A549 (cell line): Measurements from ENCODE around the gene ROPN1L. TPM values are rescaled to one million over a fixed set of nuclear protein-coding genes. Genes with fewer than 3 reads are reported as not detected.

ENCODE experiments used
- ATAC-seq, 2 experiments: fragments of 200-7000 bp in 1 of 2; fragments of >200 bp in 1 of 2; cut with Nextera tagmentation in 1 of 2; cut with Tn5 transposase in 1 of 2; 3 replicates each; pipeline versions ENCODE4 v1.8.0 to v1.9.1; 2018 to 2020; ENCODE audit warnings: mild to moderate bottlenecking in 1 of 2, moderate library complexity in 1 of 2
- CTCF ChIA-PET: fragments of 300-600 bp; sonication (Branson Sonifier 250); formaldehyde crosslinking; extraction: SDS; loops from one replicate; lab custom pipeline; 2021; ENCODE audit warnings: antibody characterized with exemption, inconsistent platforms; lab: Yijun Ruan, JAX
- POLR2A ChIA-PET: fragments of 350-600 bp; formaldehyde crosslinking; extraction: SDS; loops from one replicate; lab custom pipeline; 2021; ENCODE audit warnings: antibody characterized with exemption, inconsistent platforms; lab: Yijun Ruan, JAX
- DNase-seq, 2 experiments: peaks; one replicate each; pipeline versions ENCODE4 v3.0.0 to v3.0.0-alpha.2; 2011 to 2016; ENCODE audit warnings: low read depth in 1 of 2, low spot score in 1 of 2
- FAIRE-seq: peaks from 2 replicates; lab custom pipeline; 2011; peaks lifted over from hg19 to GRCh38; lab: Jason Lieb, UNC
- H3K27ac ChIP-seq, 2 experiments: fragments of >200 bp; sonication (Bioruptor Twin); formaldehyde crosslinking; 3 replicates each; pipeline ENCODE4 v1.5.1; 2016 to 2017
- H3K4me1 ChIP-seq: fragments of >200 bp; sonication (Bioruptor Twin); formaldehyde crosslinking; 3 replicates; pipeline ENCODE4 v1.6.1; 2016
- H3K4me2 ChIP-seq: fragments of >200 bp; sonication (Bioruptor Twin); formaldehyde crosslinking; 3 replicates; pipeline ENCODE4 v1.6.1; 2016
- H3K4me3 ChIP-seq: fragments of >200 bp; sonication (Bioruptor Twin); formaldehyde crosslinking; 3 replicates; pipeline ENCODE4 v1.5.1; 2016
- H3K9me3 ChIP-seq: fragments of >200 bp; sonication (Bioruptor Twin); formaldehyde crosslinking; 3 replicates; pipeline ENCODE4 v1.6.1; 2016
- CHD2 ChIP-seq: fragments of 150-350 bp; IDR thresholded peaks from 2 replicates; pipeline ENCODE4 v1.6.1; 2014; ENCODE audit warnings: low read length; ENCODE audit not compliant: partially characterized antibody
- EHMT2 ChIP-seq: fragments of 200-600 bp; sonication (generic); IDR thresholded peaks from 2 replicates; pipeline ENCODE4 v1.6.1; 2016; ENCODE audit warnings: antibody characterized with exemption, low read depth, mild to moderate bottlenecking, moderate library complexity
- FOXS1 ChIP-seq: fragments of 250-450 bp; sonication (Bioruptor Pico); IDR thresholded peaks from 2 replicates; pipeline ENCODE4 v1.5.0; 2020; ENCODE audit warnings: mild to moderate bottlenecking, moderate library complexity
- GATA3 ChIP-seq: IDR thresholded peaks from 2 replicates; pipeline ENCODE4 v1.6.1; 2012; ENCODE audit warnings: borderline replicate concordance
- HOXA7 ChIP-seq: fragments of 250-450 bp; sonication (Bioruptor Pico); IDR thresholded peaks from 2 replicates; pipeline ENCODE4 v1.5.0; 2020; ENCODE audit warnings: mild to moderate bottlenecking, moderate library complexity
- KDM1A ChIP-seq: fragments of 200-600 bp; sonication (generic); IDR thresholded peaks from 2 replicates; pipeline ENCODE4 v1.6.1; 2016; ENCODE audit warnings: low read depth, mild to moderate bottlenecking
- MAFK ChIP-seq: fragments of 450-650 bp; IDR thresholded peaks from 2 replicates; pipeline ENCODE4 v1.6.1; 2014; ENCODE audit not compliant: partially characterized antibody
- MYC ChIP-seq: IDR thresholded peaks from 2 replicates; pipeline ENCODE4 v1.6.1; 2012; ENCODE audit warnings: mild to moderate bottlenecking, inconsistent platforms, low read length, improper control_type of control experiment, borderline replicate concordance
- NFE2L2 ChIP-seq: fragments of 150-350 bp; conservative IDR thresholded peaks from 2 replicates; pipeline ENCODE4 v1.6.1; 2014; ENCODE audit warnings: low read length
- NPAS2 ChIP-seq: fragments of 250-450 bp; sonication (Bioruptor Pico); IDR thresholded peaks from 2 replicates; pipeline ENCODE4 v1.8.0; 2022; ENCODE audit warnings: mild to moderate bottlenecking, moderate library complexity, borderline replicate concordance
- PHF8 ChIP-seq: fragments of 200-600 bp; sonication (generic); IDR thresholded peaks from 2 replicates; pipeline ENCODE4 v1.6.1; 2016; ENCODE audit warnings: low read depth, mild to moderate bottlenecking, antibody characterized with exemption, moderate library complexity, borderline replicate concordance
- POLR2AphosphoS2 ChIP-seq: conservative IDR thresholded peaks from 2 replicates; pipeline ENCODE4 v1.6.1; 2012; ENCODE audit warnings: low read length, improper control_type of control experiment, inconsistent platforms
- SMC3 ChIP-seq: fragments of >200 bp; sonication (Bioruptor Twin); formaldehyde crosslinking; IDR thresholded peaks from 3 replicates; pipeline ENCODE4 v1.6.1; 2018; ENCODE audit warnings: inconsistent platforms
- WGBS: methylation state at CpG from one replicate; pipeline ENCODE4 v1.1.6; 2017; ENCODE audit errors: missing lambda C conversion rate; 5-methylcytosine and 5-hydroxymethylcytosine counted together
- polyA plus RNA-seq, 4 experiments: library from polyadenylated mRNA; depleted of rRNA in 3 of 4; stranded (reverse); fragments of >200 nt; fragmentation: RNase III in 1 of 4; extraction: RNeasy Plus Mini Kit Qiagen cat#74134 plus additional on column Dnase treatment in 1 of 4; gene quantifications; 2 replicates in 3 of 4; 3 replicates in 1 of 4; pipeline ENCODE4 v1.2.3, GENCODE V29; 2011 to 2017
- TF ChIP-seq, protein P1 (sequence below): fragments of >200 bp; sonication (Bioruptor Twin); formaldehyde crosslinking; IDR thresholded peaks from 2 replicates; pipeline ENCODE4 v1.6.1; 2016
- TF ChIP-seq, protein P2 (sequence below): fragments of 250-450 bp; sonication (Bioruptor Pico); IDR thresholded peaks from 2 replicates; pipeline ENCODE4 v1.5.0; 2021; ENCODE audit warnings: mild to moderate bottlenecking, moderate library complexity, borderline replicate concordance
- TF ChIP-seq, protein P3 (sequence below): IDR thresholded peaks from 2 replicates; pipeline ENCODE4 v1.6.1; 2012; ENCODE audit warnings: low read depth, borderline replicate concordance
- TF ChIP-seq, protein P4 (sequence below): fragments of >200 bp; sonication (Bioruptor Twin); formaldehyde crosslinking; IDR thresholded peaks from 3 replicates; pipeline ENCODE4 v1.5.1; 2016

Gene ROPN1L
- polyA plus RNA-seq, 2 of the 4 experiments (the other 2 are of a cell fraction), result 0.83 to 1.4 TPM

DNA sequence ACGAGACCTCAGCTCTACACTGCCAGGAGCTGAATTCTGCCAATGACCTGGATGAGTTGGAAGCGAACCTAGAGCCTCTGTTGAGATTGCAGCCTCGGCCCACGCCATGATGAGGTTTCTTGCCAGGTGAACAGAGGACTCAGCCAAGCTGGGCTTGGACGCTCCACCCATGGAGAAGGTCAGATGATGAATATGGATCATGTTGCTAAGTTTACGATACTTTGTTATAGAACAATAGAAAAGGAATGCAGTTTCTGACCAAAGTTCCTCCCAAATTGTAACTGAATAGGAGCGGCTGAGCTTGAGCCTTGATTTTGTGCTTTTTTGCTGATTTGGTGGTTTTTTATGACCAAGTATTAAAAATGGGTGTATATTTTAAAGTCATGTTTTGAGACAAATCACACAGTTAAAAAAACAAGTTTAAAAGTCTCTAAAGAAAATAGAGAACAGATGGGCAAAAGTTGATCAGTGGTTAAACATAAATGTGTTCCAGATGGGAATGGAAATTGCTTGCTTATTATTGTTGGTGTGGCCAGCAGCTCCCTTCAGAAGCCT lies 32.9 kb downstream of the ROPN1L start:
- Histone ChIP-seq H3K27ac (peak overlapping the region in 1 of 2 experiments; percentile 27; a peak in 1 of 6 replicates), H3K4me3 (no peak overlapping the region), H3K4me1 (peaks cover 15% of the 10 kb centered on the region), H3K9me3 (0 out of 3 replicates have a peak, but pooled peaks cover 4% of the 10 kb centered on the region), H3K4me2 (no peak overlapping the region)
- ChIA-PET POLR2A (no interaction called here), CTCF (interaction anchor here (0.9 to 1.4 kb wide), 4 partner anchors 15 to 82 kb away, joined by 3 to 4 read pairs (median 4); no protein-coding TSS in a partner anchor)
- FAIRE-seq (no peak), DNase-seq (no peak), ATAC-seq (no peak)
- WGBS, result 93% methylated on average over 7 of the region's 7 CpGs
- TF ChIP-seq, protein P1, sequence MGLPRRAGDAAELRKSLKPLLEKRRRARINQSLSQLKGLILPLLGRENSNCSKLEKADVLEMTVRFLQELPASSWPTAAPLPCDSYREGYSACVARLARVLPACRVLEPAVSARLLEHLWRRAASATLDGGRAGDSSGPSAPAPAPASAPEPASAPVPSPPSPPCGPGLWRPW, result no peak
- TF ChIP-seq MAFK, result peak; percentile 72

DNA sequence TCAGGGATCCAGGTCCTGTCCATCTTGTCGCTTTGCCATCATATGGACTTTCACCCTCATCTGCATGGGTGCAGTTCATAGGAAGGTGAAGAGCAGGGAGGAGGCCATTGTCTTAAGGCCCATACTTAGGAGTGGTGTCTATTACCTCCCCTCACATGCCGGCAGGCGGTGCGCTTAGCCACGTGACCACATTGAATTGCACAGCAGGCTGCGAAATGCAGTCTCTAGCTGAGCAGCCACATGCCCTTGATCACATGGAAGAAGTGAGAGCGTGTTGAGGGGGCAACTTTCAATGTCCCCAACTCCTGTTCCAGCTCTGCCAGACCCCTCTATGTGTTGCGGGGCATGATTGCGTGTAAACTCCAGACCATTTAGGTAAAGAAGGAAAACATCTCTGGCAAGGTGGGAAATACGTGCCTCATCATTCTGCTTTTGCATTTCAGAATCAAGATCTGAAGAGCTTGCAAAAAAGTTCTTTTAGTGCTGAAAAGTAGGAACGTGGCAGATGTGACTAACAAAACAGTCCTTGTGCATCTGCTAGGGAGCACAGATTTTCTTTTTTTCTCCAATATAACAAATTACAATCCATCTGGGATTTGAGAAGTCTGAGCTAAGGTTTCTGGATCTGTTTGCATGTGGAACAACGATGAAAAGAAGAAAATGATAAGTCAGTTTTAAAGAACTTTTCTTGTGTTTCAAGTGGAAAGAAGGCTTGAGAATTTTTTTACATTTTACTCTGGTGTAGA lies 34.4 kb downstream of the ROPN1L start:
- TF ChIP-seq, protein P2, sequence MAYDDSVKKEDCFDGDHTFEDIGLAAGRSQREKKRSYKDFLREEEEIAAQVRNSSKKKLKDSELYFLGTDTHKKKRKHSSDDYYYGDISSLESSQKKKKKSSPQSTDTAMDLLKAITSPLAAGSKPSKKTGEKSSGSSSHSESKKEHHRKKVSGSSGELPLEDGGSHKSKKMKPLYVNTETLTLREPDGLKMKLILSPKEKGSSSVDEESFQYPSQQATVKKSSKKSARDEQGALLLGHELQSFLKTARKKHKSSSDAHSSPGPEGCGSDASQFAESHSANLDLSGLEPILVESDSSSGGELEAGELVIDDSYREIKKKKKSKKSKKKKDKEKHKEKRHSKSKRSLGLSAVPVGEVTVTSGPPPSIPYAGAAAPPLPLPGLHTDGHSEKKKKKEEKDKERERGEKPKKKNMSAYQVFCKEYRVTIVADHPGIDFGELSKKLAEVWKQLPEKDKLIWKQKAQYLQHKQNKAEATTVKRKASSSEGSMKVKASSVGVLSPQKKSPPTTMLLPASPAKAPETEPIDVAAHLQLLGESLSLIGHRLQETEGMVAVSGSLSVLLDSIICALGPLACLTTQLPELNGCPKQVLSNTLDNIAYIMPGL (CRISPR knock-in tag), result no peak
- TF ChIP-seq NPAS2 (CRISPR knock-in tag) (no peak), CHD2 (no peak), MYC (no peak), KDM1A (no peak), GATA3 (no peak), SMC3 (no peak), NFE2L2 (no peak), PHF8 (no peak), EHMT2 (no peak), FOXS1 (CRISPR knock-in tag) (no peak), POLR2AphosphoS2 (no peak), HOXA7 (CRISPR knock-in tag) (no peak)
- TF ChIP-seq, protein P3, sequence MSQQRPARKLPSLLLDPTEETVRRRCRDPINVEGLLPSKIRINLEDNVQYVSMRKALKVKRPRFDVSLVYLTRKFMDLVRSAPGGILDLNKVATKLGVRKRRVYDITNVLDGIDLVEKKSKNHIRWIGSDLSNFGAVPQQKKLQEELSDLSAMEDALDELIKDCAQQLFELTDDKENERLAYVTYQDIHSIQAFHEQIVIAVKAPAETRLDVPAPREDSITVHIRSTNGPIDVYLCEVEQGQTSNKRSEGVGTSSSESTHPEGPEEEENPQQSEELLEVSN, result no peak
- TF ChIP-seq, protein P4, sequence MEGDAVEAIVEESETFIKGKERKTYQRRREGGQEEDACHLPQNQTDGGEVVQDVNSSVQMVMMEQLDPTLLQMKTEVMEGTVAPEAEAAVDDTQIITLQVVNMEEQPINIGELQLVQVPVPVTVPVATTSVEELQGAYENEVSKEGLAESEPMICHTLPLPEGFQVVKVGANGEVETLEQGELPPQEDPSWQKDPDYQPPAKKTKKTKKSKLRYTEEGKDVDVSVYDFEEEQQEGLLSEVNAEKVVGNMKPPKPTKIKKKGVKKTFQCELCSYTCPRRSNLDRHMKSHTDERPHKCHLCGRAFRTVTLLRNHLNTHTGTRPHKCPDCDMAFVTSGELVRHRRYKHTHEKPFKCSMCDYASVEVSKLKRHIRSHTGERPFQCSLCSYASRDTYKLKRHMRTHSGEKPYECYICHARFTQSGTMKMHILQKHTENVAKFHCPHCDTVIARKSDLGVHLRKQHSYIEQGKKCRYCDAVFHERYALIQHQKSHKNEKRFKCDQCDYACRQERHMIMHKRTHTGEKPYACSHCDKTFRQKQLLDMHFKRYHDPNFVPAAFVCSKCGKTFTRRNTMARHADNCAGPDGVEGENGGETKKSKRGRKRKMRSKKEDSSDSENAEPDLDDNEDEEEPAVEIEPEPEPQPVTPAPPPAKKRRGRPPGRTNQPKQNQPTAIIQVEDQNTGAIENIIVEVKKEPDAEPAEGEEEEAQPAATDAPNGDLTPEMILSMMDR, result no peak
- TF ChIP-seq, all 56 proteins: peak for 0
- no peak for ATAC-seq
- ChIA-PET POLR2A (no interaction called here), CTCF (interaction anchor here (0.9 to 1.4 kb wide), 3 partner anchors 14 to 52 kb away, joined by 3 to 4 read pairs (median 3); no protein-coding TSS in a partner anchor)
- FAIRE-seq, result no peak
- DNase-seq, result no peak
- Histone ChIP-seq H3K4me2 (no peak overlapping the region), H3K27ac (no peak overlapping the region), H3K9me3 (0 out of 3 replicates have a peak, but pooled peaks cover 4% of the 10 kb centered on the region), H3K4me1 (peaks cover 30% of the 10 kb centered on the region), H3K4me3 (no peak overlapping the region)
- 90% methylated on average over 12 of the region's 12 CpGs for WGBS
